Glutamatergic neuron (in vitro differentiated cells): Measurements from ENCODE around the gene MORN5. TPM values are rescaled to one million over a fixed set of nuclear protein-coding genes. Genes with fewer than 3 reads are reported as not detected.

Experiments
- DNase-seq: peaks from one replicate; pipeline ENCODE4 v3.0.0; 2022
- H3K27ac Mint-ChIP-seq: one replicate; pipeline ENCODE4 v1.8.0; 2020; ENCODE audit warnings: mild to moderate bottlenecking, mixed read lengths, inconsistent platforms; ENCODE audit not compliant: unreplicated experiment
- H3K27me3 Mint-ChIP-seq: one replicate; pipeline ENCODE4 v1.8.0; 2020; ENCODE audit warnings: mild to moderate bottlenecking, moderate library complexity, mixed read lengths, inconsistent platforms; ENCODE audit not compliant: unreplicated experiment
- H3K36me3 Mint-ChIP-seq: one replicate; pipeline ENCODE4 v1.8.0; 2020; ENCODE audit warnings: mild to moderate bottlenecking, mixed read lengths, inconsistent platforms; ENCODE audit not compliant: unreplicated experiment
- H3K4me1 Mint-ChIP-seq: one replicate; pipeline ENCODE4 v1.8.0; 2020; ENCODE audit warnings: mild to moderate bottlenecking, low read depth, mixed read lengths, inconsistent platforms; ENCODE audit not compliant: unreplicated experiment
- H3K4me3 Mint-ChIP-seq: one replicate; pipeline ENCODE4 v1.8.0; 2020; ENCODE audit warnings: mild to moderate bottlenecking, mixed read lengths, inconsistent platforms; ENCODE audit not compliant: unreplicated experiment
- H3K9me3 Mint-ChIP-seq: one replicate; pipeline ENCODE4 v1.8.0; 2020; ENCODE audit warnings: mild to moderate bottlenecking, moderate library complexity, mixed read lengths, inconsistent platforms; ENCODE audit not compliant: unreplicated experiment
- CTCF ChIP-seq: fragments of 200-600 bp; sonication (generic); IDR thresholded peaks from one replicate; pipeline ENCODE4 v1.5.0; 2021; ENCODE audit not compliant: partially characterized antibody, unreplicated experiment
- total RNA-seq: library from RNA; stranded (reverse); fragmentation: NEBNext Ultra II Directional; extraction: Animal tissue kit (Norgen Biotek cat#: 25700); gene quantifications from one replicate; pipeline ENCODE4 v1.2.1, GENCODE V29; 2021; ENCODE audit not compliant: unreplicated experiment

Gene MORN5
- total RNA-seq, 1 donor from 2014 or later, result not detected

- Mint-ChIP-seq H3K4me3 (no peak overlapping the region), H3K9me3 (no peaks in the 10 kb centered on the region), H3K27me3 (peaks cover 5% of the 10 kb centered on the region), H3K27ac (no peak overlapping the region), H3K36me3 (no peaks in the 10 kb centered on the region), H3K4me1 (no peaks in the 10 kb centered on the region)
- DNase-seq, result no peak
- no peak for TF ChIP-seq CTCF
Observed at GRCh38 chr9:122132539-122132938, 27.2 kb upstream of the MORN5 start.

- peaks cover 5% of the 10 kb centered on the region for H3K27me3 Mint-ChIP-seq
- DNase-seq, result no peak
- no peak overlapping the region for H3K4me3 Mint-ChIP-seq
- no peaks in the 10 kb centered on the region for H3K4me1 Mint-ChIP-seq
- H3K27ac Mint-ChIP-seq, result no peak overlapping the region
- H3K9me3 Mint-ChIP-seq, result no peaks in the 10 kb centered on the region
- TF ChIP-seq CTCF, result no peak
- H3K36me3 Mint-ChIP-seq, result no peaks in the 10 kb centered on the region
Observed at GRCh38 chr9:122133263-122133983, 26.3 kb upstream of the MORN5 start.

- Mint-ChIP-seq H3K9me3 (no peaks in the 10 kb centered on the region), H3K27me3 (peaks cover 5% of the 10 kb centered on the region), H3K36me3 (no peaks in the 10 kb centered on the region), H3K4me1 (no peaks in the 10 kb centered on the region), H3K27ac (no peak overlapping the region), H3K4me3 (no peak overlapping the region)
- DNase-seq, result no peak
- no peak for TF ChIP-seq CTCF
Observed at GRCh38 chr9:122133984-122134535, 25.6 kb upstream of the MORN5 start.

- H3K9me3 Mint-ChIP-seq, result no peaks in the 10 kb centered on the region
- H3K4me3 Mint-ChIP-seq, result no peak overlapping the region
- H3K27me3 Mint-ChIP-seq, result peaks cover 5% of the 10 kb centered on the region
- DNase-seq, result no peak
- no peak overlapping the region for H3K27ac Mint-ChIP-seq
- TF ChIP-seq CTCF, result no peak
- no peaks in the 10 kb centered on the region for H3K4me1 Mint-ChIP-seq
- no peaks in the 10 kb centered on the region for H3K36me3 Mint-ChIP-seq
Observed at GRCh38 chr9:122134822-122135528, 24.7 kb upstream of the MORN5 start.

- no peak for TF ChIP-seq CTCF
- H3K36me3 Mint-ChIP-seq, result no peaks in the 10 kb centered on the region
- no peak for DNase-seq
- H3K27ac Mint-ChIP-seq, result no peak overlapping the region
- H3K4me3 Mint-ChIP-seq, result no peak overlapping the region
- H3K9me3 Mint-ChIP-seq, result no peaks in the 10 kb centered on the region
- H3K4me1 Mint-ChIP-seq, result no peaks in the 10 kb centered on the region
- H3K27me3 Mint-ChIP-seq, result peaks cover 5% of the 10 kb centered on the region
Observed at GRCh38 chr9:122135529-122135859, 24.2 kb upstream of the MORN5 start.
